Activated T-helper 1 cell treated with anti-CD3 and anti-CD28 coated beads, Interleukin-2, amount 50 U/mL, for 16 hours (primary cell): Measurements from ENCODE around the gene NPPC.
"Not testable (repeated sequence)": the region's sequence is repeated elsewhere in the genome, so short reads cannot be mapped to it uniquely, and the experiment has no call there.

Experiments used
- DNase-seq, 2 donors: peaks; one replicate each; pipeline ENCODE4 v3.0.0-alpha.2; 2020; ENCODE audit warnings: low read depth in 1 of 2, low spot score in 1 of 2

The NPPC gene

GRCh38 chr2:231887756-231888155 is 38.4 kb downstream of the NPPC start:
- DNase-seq = no peak

DNA sequence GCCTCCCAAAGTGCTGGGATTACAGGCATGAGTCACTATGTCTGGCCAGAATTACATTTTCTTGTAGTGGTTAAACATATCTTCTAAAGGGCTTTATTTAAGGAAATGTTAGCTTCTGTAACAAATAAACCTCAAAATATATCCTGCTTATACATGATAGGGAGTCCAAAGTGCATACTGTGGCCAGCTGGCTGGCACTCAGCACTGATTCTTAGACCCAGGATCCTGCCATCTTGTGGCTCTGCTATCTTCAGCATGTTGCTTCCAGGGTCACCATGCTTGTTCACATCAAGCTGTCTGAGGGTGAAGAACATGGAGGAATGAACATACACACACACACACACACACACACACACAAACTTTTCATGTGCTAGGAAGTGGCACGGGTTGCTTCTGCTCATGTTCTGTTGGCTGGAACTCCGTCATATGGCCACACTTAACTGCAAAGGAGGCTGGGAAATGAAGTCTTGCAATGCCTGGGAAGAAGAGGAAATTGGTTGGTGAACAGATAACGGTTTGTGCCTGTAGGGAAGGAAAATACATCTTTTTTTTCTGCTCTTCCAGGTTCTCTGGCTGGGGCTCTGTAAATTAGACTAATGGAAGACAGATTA is 40.0 kb downstream of the NPPC start:
- DNase-seq = no peak

DNA sequence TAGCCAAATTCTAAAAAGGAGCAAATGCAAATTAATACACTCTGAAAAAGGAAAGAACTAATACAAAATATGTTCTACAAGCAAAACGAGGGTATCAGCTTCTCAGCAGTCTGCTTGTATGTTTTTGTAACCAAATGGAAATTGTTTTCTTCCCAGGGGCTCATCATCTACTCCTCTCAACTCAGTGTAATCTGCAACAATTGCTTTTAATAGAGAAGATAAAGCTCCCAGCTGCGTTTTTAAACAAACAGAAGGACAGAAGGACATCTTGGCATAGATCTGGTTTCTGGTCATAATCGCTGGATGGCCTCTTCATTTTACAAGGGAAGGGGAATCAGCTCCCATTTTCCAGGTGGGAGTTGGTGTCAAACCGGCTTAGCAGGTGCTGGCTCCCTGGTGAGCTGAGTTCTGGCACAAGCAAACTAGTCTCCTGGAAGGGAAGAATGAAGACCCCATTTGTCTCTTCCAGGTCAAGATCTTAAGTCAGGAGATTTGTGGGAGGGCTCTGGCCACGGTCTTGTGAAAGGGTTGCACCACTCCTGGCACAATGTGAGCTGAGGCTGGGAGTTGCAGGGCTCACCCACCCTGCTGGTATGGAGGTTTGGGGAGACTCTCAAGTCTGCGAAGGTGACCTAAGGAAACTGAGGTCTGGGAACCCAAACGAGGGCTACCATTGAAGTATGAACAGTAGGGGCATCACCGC is 41.6 kb downstream of the NPPC start:
- no peak for DNase-seq

- no peak for DNase-seq
These were observed 42.7 kb downstream of the NPPC start for GRCh38 chr2:231883468-231883881.

GRCh38 chr2:231882646-231883045 is 43.5 kb downstream of the NPPC start:
- DNase-seq = no peak

DNA sequence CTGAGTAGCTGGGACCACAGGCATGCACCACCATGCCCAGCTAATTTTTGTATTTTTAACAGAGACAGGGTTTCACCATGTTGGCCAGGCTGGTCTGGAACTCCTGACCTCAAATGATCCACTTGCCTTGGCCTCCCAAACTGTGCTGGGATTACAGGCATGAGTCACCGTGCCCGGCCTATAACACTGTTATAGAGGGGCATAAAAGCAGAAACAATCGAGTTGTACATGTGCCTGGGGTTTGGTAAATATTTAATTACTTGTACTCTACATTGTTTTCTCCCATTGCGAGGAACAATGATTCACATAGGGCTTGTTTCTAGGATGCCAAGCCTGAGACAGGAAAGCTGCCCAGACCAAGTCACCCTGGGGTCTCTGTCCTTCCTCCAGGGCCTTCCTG is 45.8 kb downstream of the NPPC start:
- DNase-seq = not testable (repeated sequence)

DNA sequence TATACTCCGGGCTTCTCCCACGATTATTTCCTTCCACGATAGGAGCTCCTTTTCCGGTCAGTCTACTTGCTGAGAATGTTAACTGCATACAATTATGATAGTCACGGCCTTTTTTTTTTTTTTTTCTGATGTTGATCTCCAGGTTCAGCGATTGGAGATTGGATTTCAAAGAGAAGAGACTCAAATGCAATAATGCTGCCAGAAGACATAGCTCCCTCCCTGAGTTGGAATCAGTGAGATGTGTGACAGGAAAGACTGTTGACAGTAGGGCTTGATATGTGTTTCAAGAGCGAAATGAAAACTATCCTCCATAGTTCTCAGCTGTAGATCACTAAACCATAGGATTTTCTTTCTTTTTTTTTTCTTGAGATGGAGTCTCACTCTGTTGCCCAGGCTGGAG is 47.0 kb downstream of the NPPC start:
- no peak for DNase-seq

- no peak for DNase-seq
These were observed 48.4 kb downstream of the NPPC start for GRCh38 chr2:231877533-231878456.

GRCh38 chr2:231874944-231875343 is 51.3 kb downstream of the NPPC start:
- no peak for DNase-seq
